GM23248 (cell line): ENCODE measurements around the gene ELSPBP1.

Experiments
- EZH2 ChIP-seq: fragments of 200-600 bp; sonication (generic); IDR thresholded peaks from 2 replicates; pipeline ENCODE4 v1.6.1; 2018; ENCODE audit warnings: antibody characterized with exemption, mild to moderate bottlenecking; ENCODE audit not compliant: insufficient read depth, poor library complexity, severe bottlenecking
- EZH2phosphoT487 ChIP-seq: fragments of 200-600 bp; sonication (generic); IDR thresholded peaks from 2 replicates; pipeline ENCODE4 v1.6.1; 2018; ENCODE audit warnings: antibody characterized with exemption, moderate library complexity, mild to moderate bottlenecking, low read depth; ENCODE audit not compliant: insufficient read depth

- no peak for TF ChIP-seq EZH2phosphoT487
- TF ChIP-seq EZH2: no peak
Observed at GRCh38 chr19:47992070-47992469, 2.4 kb upstream of the ELSPBP1 start, which contains the start of gene BSPH1.
